Mesothelial cell of epicardium (in vitro differentiated cells): ENCODE results near the gene GPRC6A. TPM values are rescaled to one million over a fixed set of nuclear protein-coding genes. Genes with fewer than 3 reads are reported as not detected.
A peak's percentile ranks its signal among the peaks of the same experiment; 100 is the strongest.

Experiments used
- DNase-seq, 2 experiments: peaks; one replicate each; pipeline ENCODE4 v3.0.0; 2021; ENCODE audit warnings: low spot score in 2 of 2; ENCODE audit not compliant: unreplicated experiment in 2 of 2
- H3K27ac Mint-ChIP-seq: 2 replicates; pipeline ENCODE4 v1.8.0; 2021; ENCODE audit warnings: mixed read lengths
- H3K27me3 Mint-ChIP-seq: 2 replicates; pipeline ENCODE4 v1.8.0; 2021; ENCODE audit warnings: low read depth, mixed read lengths
- H3K36me3 Mint-ChIP-seq: 2 replicates; pipeline ENCODE4 v1.8.0; 2021; ENCODE audit warnings: mixed read lengths
- H3K4me1 Mint-ChIP-seq: 2 replicates; pipeline ENCODE4 v1.8.0; 2021; ENCODE audit warnings: mixed read lengths
- H3K4me3 Mint-ChIP-seq: 2 replicates; pipeline ENCODE4 v1.8.0; 2021; ENCODE audit warnings: mild to moderate bottlenecking, moderate library complexity, mixed read lengths
- H3K9me3 Mint-ChIP-seq: 2 replicates; pipeline ENCODE4 v1.8.0; 2021; ENCODE audit warnings: mixed read lengths
- total RNA-seq: library from RNA; stranded (reverse); gene quantifications from 3 replicates; pipeline ENCODE4 v1.2.1, GENCODE V29; 2021
- TF ChIP-seq, protein P1 (sequence below): fragments of 200-600 bp; sonication (generic); IDR thresholded peaks from one replicate; pipeline ENCODE4 v1.5.0; 2021; ENCODE audit warnings: antibody characterized with exemption; ENCODE audit not compliant: unreplicated experiment

Gene GPRC6A
- total RNA-seq, 1 donor from 2014 or later = 0.18 TPM

DNA sequence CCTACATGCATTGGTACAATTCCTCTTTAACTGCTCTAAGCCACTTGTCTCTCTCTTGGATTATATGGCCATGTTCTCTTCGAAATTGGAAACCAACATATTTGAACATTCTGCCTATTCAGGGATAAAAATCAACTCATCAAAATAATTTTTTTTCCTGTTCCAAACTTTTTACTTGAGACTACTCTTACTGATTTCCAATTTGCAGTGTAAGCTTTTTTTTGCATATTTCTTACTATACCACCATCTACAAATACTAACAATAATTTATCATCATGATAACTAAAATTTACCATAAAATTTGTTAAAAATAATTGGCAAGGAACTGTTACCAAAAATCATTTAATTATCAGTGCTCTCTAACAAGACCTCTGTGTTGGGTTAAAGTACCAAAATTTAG lies 56.4 kb downstream of the GPRC6A start:
- DNase-seq = no peak
- no peak overlapping the region for H3K27ac Mint-ChIP-seq
- peaks cover 11% of the 10 kb centered on the region for H3K27me3 Mint-ChIP-seq
- TF ChIP-seq, protein P1, sequence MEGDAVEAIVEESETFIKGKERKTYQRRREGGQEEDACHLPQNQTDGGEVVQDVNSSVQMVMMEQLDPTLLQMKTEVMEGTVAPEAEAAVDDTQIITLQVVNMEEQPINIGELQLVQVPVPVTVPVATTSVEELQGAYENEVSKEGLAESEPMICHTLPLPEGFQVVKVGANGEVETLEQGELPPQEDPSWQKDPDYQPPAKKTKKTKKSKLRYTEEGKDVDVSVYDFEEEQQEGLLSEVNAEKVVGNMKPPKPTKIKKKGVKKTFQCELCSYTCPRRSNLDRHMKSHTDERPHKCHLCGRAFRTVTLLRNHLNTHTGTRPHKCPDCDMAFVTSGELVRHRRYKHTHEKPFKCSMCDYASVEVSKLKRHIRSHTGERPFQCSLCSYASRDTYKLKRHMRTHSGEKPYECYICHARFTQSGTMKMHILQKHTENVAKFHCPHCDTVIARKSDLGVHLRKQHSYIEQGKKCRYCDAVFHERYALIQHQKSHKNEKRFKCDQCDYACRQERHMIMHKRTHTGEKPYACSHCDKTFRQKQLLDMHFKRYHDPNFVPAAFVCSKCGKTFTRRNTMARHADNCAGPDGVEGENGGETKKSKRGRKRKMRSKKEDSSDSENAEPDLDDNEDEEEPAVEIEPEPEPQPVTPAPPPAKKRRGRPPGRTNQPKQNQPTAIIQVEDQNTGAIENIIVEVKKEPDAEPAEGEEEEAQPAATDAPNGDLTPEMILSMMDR = no peak
- H3K9me3 Mint-ChIP-seq = no peaks in the 10 kb centered on the region
- no peaks in the 10 kb centered on the region for H3K4me1 Mint-ChIP-seq
- H3K36me3 Mint-ChIP-seq = no peaks in the 10 kb centered on the region
- H3K4me3 Mint-ChIP-seq = no peak overlapping the region

DNA sequence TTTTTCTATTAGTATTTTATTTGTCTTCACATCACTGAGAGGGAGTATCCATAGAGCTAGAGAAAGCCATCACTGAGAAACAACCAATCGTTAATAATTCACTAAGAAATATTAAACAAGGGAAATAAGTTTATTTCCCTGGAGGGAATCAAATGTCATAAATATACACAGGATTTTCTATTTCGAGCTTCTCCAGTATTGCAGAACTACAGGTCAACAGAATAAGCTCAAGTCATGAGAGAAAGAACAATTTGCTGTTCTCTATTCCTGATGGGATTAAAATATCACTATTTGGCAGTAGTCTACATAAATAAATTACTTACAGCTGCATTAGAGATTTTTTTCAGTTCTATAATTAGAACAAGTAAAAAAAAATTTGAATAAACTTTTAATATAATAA lies 61.2 kb downstream of the GPRC6A start:
- no peaks in the 10 kb centered on the region for H3K36me3 Mint-ChIP-seq
- H3K4me3 Mint-ChIP-seq = no peak overlapping the region
- TF ChIP-seq, protein P1 = no peak
- peaks cover 50% of the 10 kb centered on the region for H3K27me3 Mint-ChIP-seq
- no peaks in the 10 kb centered on the region for H3K9me3 Mint-ChIP-seq
- H3K27ac Mint-ChIP-seq = no peak overlapping the region
- DNase-seq = no peak
- peaks cover 10% of the 10 kb centered on the region for H3K4me1 Mint-ChIP-seq

DNA sequence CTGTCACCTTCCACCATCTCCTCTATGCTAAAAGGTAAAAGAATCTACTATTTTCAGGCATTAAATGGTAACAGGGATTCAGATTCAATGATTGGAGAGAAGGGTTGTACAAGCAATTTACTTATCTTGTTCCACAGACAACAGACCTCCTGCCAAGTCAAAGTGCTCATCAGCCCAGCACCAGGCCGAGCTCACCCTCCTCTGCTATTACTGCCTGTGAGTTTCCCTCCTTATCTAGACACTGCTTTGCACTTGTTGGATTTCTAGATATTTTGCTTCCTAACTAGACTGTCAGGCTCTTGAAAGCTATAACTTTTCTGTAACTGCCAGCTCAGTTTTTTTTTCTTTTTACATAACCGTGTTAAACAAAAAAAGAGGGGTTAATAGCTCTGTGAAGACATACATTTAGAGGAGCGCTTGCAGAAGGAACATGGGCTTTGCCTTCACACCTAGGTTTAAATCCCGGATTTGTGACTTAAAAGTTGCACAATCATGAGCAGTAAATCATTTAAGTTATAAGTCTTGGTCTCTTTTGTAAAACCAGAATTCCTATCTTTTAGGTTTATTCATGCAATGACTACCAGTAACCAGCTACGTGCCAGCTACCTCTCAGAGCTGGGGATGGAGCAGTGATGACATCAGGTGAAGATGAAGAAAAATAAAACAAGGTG lies 62.2 kb downstream of the GPRC6A start:
- DNase-seq = no peak
- Mint-ChIP-seq H3K9me3 (no peaks in the 10 kb centered on the region), H3K27me3 (peaks cover 58% of the 10 kb centered on the region), H3K36me3 (no peaks in the 10 kb centered on the region), H3K27ac (no peak overlapping the region), H3K4me3 (peak overlapping the region; percentile 79), H3K4me1 (peaks cover 10% of the 10 kb centered on the region)
- TF ChIP-seq, protein P1 = no peak

DNA sequence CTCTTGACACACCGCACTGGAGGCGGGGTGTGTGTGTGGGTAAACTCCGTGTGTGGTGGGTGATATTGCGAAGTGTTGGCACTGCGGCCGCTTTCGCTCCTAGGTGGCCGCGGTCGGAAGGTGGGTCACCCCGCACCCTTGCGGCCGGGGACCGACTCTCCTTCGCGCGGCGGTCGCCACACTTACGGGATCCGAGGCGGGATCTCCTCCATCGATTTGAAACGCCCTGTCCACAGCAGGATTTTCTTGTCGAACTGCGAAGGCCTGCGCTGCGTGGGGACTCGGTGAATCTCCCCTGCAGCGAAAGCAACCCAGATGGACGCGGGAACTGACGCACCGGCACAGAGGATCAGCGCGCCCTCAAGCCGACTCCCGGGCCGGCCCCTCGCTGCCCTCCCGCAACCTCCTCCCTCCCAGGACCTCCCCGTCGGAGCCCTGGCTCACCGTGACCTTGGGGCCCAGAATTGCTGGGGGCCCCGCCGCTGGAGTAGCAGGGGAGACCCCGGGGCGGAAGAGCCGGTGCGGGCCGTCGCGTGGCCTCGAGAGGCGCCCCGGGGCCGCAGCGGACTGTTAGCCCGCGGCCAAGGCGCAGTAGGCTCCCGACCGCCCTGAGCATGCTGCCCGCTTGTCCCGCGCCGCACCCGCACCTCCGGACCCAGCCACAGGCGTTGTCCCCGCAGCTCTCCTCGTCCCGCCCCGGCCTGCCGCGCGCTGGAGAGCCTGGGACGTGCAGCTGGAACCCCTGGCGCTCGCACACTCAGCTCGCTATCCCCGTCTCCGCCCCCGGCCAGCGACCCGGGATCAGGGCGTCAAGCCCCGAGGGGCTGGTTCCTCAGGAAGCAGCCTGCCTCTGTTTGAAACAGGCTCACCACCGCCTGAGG lies 63.7 kb downstream of the GPRC6A start, which contains the start of gene FAM162B:
FAM162B (minus strand) TSS at position 759 of the 881 bp plus-strand sequence; CDS start at position 616, 143 bp downstream.
- TF ChIP-seq, protein P1 = no peak
- Mint-ChIP-seq H3K4me3 (peak within 1 kb of the TSS; percentile 79), H3K27ac (no peak within 1 kb of the TSS), H3K9me3 (no peaks in the 10 kb centered on the region), H3K27me3 (peaks cover 60% of the 10 kb centered on the region), H3K4me1 (peaks cover 10% of the 10 kb centered on the region), H3K36me3 (no peaks in the 10 kb centered on the region)
- peak; percentile 27 to 47 for DNase-seq

DNA sequence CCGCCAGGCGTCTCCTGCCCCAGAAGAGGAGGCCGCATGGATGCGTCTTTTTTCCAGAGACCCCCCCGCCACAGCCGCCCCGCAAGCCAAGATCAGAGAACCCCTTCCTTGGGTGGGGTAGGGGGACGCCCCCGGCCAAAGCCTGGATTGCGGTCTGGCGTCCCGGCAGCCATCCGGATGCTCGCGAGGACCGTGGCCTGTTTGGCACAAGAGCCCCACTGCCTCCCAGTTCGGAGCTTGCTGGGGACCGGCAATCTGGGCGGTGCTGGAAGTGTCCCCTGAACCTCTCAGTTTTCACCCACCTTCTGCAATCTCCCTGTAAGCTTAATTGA lies 64.3 kb downstream of the GPRC6A start:
- DNase-seq = peak; percentile 19 to 39

More for the DNA sequence above, 64.3 kb downstream of the GPRC6A start:
- Mint-ChIP-seq H3K4me1 (peaks cover 10% of the 10 kb centered on the region), H3K27me3 (peaks cover 64% of the 10 kb centered on the region), H3K36me3 (no peaks in the 10 kb centered on the region), H3K9me3 (no peaks in the 10 kb centered on the region), H3K4me3 (peak overlapping the region; percentile 79), H3K27ac (no peak overlapping the region)
- TF ChIP-seq, protein P1 = no peak
